GM21786 (cell line): Measurements from ENCODE around the gene CROCC.
A peak's percentile ranks its signal among the peaks of the same experiment; 100 is the strongest.
"Not testable (repeated sequence)": the region's sequence is repeated elsewhere in the genome, so short reads cannot be mapped to it uniquely, and the experiment has no call there.

ENCODE experiments used
- ATAC-seq: cut with Tn5 transposase; IDR thresholded peaks from one replicate; pipeline ENCODE4 v1.9.1; 2021; ENCODE audit not compliant: unreplicated experiment

CROCC gene

GRCh38 chr1:16913833-16914662 is 7.7 kb upstream of the CROCC start:
- peak; percentile 79 for ATAC-seq

GRCh38 chr1:16914928-16915626 is 6.7 kb upstream of the CROCC start:
- ATAC-seq, result not testable (repeated sequence)

- ATAC-seq, result no peak
Measured at GRCh38 chr1:16915627-16915973, 6.1 kb upstream of the CROCC start.

GRCh38 chr1:16916036-16916880 is 5.5 kb upstream of the CROCC start:
- ATAC-seq, result not testable (repeated sequence)

- no peak for ATAC-seq
Measured at GRCh38 chr1:16918371-16918770, 3.4 kb upstream of the CROCC start.

- not testable (repeated sequence) for ATAC-seq
Measured at GRCh38 chr1:16918936-16919665, 2.6 kb upstream of the CROCC start.

- no peak for ATAC-seq
Measured at GRCh38 chr1:16920951-16921350, 780 bp upstream of the CROCC start.

- no peak for ATAC-seq
Measured at GRCh38 chr1:16922466-16922865, 735 bp downstream of the CROCC start.

GRCh38 chr1:16922885-16923431 is 1.2 kb downstream of the CROCC start:
- no peak for ATAC-seq

GRCh38 chr1:16924216-16924918 is 2.6 kb downstream of the CROCC start:
- no peak for ATAC-seq

- ATAC-seq, result no peak
Measured at GRCh38 chr1:16924919-16925477, 3.3 kb downstream of the CROCC start.

GRCh38 chr1:16925635-16926490 is 4.1 kb downstream of the CROCC start:
- ATAC-seq, result no peak

GRCh38 chr1:16926491-16927073 is 4.9 kb downstream of the CROCC start:
- no peak for ATAC-seq

- ATAC-seq, result no peak
Measured at GRCh38 chr1:16927256-16927655, 5.5 kb downstream of the CROCC start.

GRCh38 chr1:16927711-16928485 is 6.2 kb downstream of the CROCC start:
- no peak for ATAC-seq

- ATAC-seq, result not testable (repeated sequence)
Measured at GRCh38 chr1:16929146-16930041, 7.7 kb downstream of the CROCC start.
